GM12875 (cell line): ENCODE data around the gene HS6ST1.

Experiments
- H3K4me3 ChIP-seq: one replicate; pipeline ENCODE4 v1.5.1; 2011; ENCODE audit warnings: low read depth, low read length, control low read depth
- CTCF ChIP-seq: IDR thresholded peaks from 2 replicates; pipeline ENCODE4 v1.5.1; 2011; ENCODE audit warnings: low read depth, mild to moderate bottlenecking, control low read depth, inconsistent platforms, low read length, moderate library complexity, borderline replicate concordance; ENCODE audit not compliant: insufficient read depth

Gene HS6ST1

GRCh38 chr2:128347701-128348539 lies 29.3 kb upstream of the HS6ST1 start:
- no peak for TF ChIP-seq CTCF
- H3K4me3 ChIP-seq, result no peak overlapping the region

GRCh38 chr2:128347171-128347558 lies 28.5 kb upstream of the HS6ST1 start:
- TF ChIP-seq CTCF, result no peak
- no peak overlapping the region for H3K4me3 ChIP-seq

GRCh38 chr2:128346291-128347170 lies 27.9 kb upstream of the HS6ST1 start:
- H3K4me3 ChIP-seq, result no peak overlapping the region
- no peak for TF ChIP-seq CTCF

- no peak for TF ChIP-seq CTCF
- no peak overlapping the region for H3K4me3 ChIP-seq
These were observed 26.9 kb upstream of the HS6ST1 start for GRCh38 chr2:128345436-128346165.

GRCh38 chr2:128344101-128344500 lies 25.4 kb upstream of the HS6ST1 start:
- H3K4me3 ChIP-seq, result no peak overlapping the region
- TF ChIP-seq CTCF, result no peak

GRCh38 chr2:128343459-128343858 lies 24.8 kb upstream of the HS6ST1 start:
- TF ChIP-seq CTCF, result no peak
- H3K4me3 ChIP-seq, result no peak overlapping the region
